ENCODE data around the gene EIF3I. TPM values are rescaled to one million over a fixed set of nuclear protein-coding genes. Genes with fewer than 3 reads are reported as not detected.

The EIF3I gene
- total and polyA plus RNA-seq, 10 of the 15 experiments (the other 5 are each of a cell fraction or from before 2014, with no cell fraction given), result 208 to 606 (median 352) TPM

DNA sequence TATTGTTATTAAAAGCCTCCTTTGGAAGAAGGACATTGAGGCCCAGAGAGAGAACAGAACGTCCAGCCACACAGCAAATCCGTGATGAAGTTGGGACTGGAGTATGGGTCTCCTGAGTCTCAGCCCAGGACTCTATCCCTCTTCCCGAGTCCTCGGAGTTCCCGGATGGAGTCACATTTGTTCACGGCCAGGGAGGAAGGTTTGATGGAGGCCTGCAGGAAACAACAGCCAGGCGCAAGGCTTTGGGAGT is 43.1 kb upstream of the EIF3I start (continued):
- TF ChIP-seq, protein P1, sequence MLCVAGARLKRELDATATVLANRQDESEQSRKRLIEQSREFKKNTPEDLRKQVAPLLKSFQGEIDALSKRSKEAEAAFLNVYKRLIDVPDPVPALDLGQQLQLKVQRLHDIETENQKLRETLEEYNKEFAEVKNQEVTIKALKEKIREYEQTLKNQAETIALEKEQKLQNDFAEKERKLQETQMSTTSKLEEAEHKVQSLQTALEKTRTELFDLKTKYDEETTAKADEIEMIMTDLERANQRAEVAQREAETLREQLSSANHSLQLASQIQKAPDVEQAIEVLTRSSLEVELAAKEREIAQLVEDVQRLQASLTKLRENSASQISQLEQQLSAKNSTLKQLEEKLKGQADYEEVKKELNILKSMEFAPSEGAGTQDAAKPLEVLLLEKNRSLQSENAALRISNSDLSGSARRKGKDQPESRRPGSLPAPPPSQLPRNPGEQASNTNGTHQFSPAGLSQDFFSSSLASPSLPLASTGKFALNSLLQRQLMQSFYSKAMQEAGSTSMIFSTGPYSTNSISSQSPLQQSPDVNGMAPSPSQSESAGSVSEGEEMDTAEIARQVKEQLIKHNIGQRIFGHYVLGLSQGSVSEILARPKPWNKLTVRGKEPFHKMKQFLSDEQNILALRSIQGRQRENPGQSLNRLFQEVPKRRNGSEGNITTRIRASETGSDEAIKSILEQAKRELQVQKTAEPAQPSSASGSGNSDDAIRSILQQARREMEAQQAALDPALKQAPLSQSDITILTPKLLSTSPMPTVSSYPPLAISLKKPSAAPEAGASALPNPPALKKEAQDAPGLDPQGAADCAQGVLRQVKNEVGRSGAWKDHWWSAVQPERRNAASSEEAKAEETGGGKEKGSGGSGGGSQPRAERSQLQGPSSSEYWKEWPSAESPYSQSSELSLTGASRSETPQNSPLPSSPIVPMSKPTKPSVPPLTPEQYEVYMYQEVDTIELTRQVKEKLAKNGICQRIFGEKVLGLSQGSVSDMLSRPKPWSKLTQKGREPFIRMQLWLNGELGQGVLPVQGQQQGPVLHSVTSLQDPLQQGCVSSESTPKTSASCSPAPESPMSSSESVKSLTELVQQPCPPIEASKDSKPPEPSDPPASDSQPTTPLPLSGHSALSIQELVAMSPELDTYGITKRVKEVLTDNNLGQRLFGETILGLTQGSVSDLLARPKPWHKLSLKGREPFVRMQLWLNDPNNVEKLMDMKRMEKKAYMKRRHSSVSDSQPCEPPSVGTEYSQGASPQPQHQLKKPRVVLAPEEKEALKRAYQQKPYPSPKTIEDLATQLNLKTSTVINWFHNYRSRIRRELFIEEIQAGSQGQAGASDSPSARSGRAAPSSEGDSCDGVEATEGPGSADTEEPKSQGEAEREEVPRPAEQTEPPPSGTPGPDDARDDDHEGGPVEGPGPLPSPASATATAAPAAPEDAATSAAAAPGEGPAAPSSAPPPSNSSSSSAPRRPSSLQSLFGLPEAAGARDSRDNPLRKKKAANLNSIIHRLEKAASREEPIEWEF (IDR thresholded peaks at IDR 0.05; ENCODE audit: insufficient replicate concordance, low read depth, low read length), result no peak

DNA sequence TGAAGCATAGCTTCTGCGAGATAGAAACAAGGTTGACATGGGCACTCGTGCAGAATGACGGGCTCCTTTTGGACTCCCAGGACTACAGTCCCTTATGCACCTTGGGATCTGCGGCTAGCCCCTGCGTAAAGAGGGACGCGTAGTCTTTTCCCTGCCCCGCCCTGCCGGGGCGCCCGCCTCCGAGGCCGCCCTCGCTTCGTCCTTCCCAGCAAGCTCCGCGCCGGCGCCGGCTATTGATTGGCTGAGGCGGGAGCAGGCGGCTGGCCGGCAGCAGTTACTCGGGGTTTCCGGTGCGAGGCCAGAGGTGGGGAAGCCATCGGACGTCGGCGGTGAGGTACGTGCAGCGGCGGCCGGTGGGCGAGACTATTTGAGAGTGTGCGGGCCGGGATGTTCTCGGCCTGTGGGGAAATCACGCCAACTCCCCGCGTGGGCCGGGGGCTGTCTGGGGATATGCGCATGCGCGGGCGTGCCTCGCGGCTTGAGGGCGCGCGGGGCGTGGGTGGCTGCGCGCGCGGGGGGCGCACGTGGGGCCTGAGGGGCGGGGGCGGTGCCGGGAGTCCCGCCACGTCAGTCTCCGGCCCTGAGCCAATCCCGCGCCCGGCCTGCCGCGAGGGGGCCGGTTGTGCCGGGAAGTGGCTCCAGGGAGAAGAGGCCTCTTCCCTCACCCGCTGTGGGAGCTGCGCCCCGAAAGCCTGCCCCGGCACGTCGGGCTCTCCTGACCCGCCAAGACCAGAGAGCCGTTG is 42.6 kb upstream of the EIF3I start, which contains the start of gene TXLNA:
TSS of gene TXLNA (plus strand) at position 233 of the 743 bp plus-strand sequence. CDS start 671 bp downstream, outside the sequence.
- H3K79me2 ChIP-seq (ENCODE audit: control insufficient read depth, insufficient read depth, low read length), result peaks cover 41% of the 10 kb centered on the region
- RAD21 ChIA-PET (ENCODE audit: unreplicated experiment), result interaction anchor here (1.1 to 3.9 kb wide), 10 partner anchors 18 to 215 kb away, joined by 3 to 22 read pairs (median 8); partner anchors contain the start of genes BSDC1, CCDC28B, KPNA6 and TMEM39B
- H3K27me3 ChIP-seq (replicated peaks in 1 of 2; ENCODE audit: control insufficient read depth in 2 of 2, insufficient read depth in 2 of 2, low read length in 1 of 2), result no peaks in the 10 kb centered on the region
- CTCF ChIA-PET, result interaction anchor here (0.9 to 4.2 kb wide), 6 partner anchors 21 to 137 kb away, joined by 3 to 16 read pairs (median 5); partner anchors contain the start of gene CCDC28B
- in situ Hi-C loops (cut with MboI) (no loop called here), intact Hi-C loops (cut with micrococcal nuclease; ENCODE audit: unreplicated experiment) (loop anchor here (2.0 kb wide), 1 partner anchor 21 kb away; the partner anchor contains the start of gene CCDC28B)
- H3K27ac ChIP-seq (ENCODE audit: control insufficient read depth, insufficient read depth), result peak within 1 kb of the TSS; percentile 85
- no TSS peak for BruUV-seq (replicated peaks)
- H2AFZ ChIP-seq (ENCODE audit: control insufficient read depth, low read depth, low read length), result peak within 1 kb of the TSS; percentile 83
- WGBS (ENCODE audit: insufficient coverage, insufficient replicate concordance, low lambda C conversion rate, missing lambda C conversion rate), result under 1% methylated on average over 57 of the region's 79 CpGs
- peaks cover 17% of the 10 kb centered on the region for H3K4me1 ChIP-seq (ENCODE audit: control insufficient read depth, insufficient read depth, low read length)
- peak within 1 kb of the TSS; percentile 89 for H3K4me3 ChIP-seq
- ATAC-seq (peak; percentile 93), FAIRE-seq (peak; percentile 95), DNase-seq (ENCODE audit: low read depth, low spot score) (peak; percentile 60)
- H3K9me3 ChIP-seq (replicated peaks; ENCODE audit: control insufficient read depth, insufficient read depth, low read length), result no peaks in the 10 kb centered on the region
- H3K9ac ChIP-seq (ENCODE audit: control insufficient read depth, insufficient read depth, low read length), result peak within 1 kb of the TSS; percentile 90
- H3K36me3 ChIP-seq (ENCODE audit: control insufficient read depth in 2 of 2, insufficient read depth in 2 of 2, low read length in 1 of 2), result peaks cover 4 to 12% of the 10 kb centered on the region in 2 experiments
- POLR2A ChIA-PET, result interaction anchor here (0.5 to 3.5 kb wide), 12 partner anchors 9 to 1047 kb away, joined by 3 to 25 read pairs (median 4); partner anchors contain the start of genes BSDC1, CCDC28B, KPNA6 and TMEM39B
- no peaks in the 10 kb centered on the region for H4K20me1 ChIP-seq (ENCODE audit: control insufficient read depth, insufficient read depth)
- peak within 1 kb of the TSS; percentile 100 for H3K4me2 ChIP-seq (ENCODE audit: control insufficient read depth, insufficient read depth)
- SMC1A ChIA-PET (ENCODE audit: uncharacterized antibody, unreplicated experiment), result interaction anchor here (1.2 to 4.0 kb wide), 10 partner anchors 11 to 136 kb away, joined by 3 to 26 read pairs (median 4); partner anchors contain the start of genes CCDC28B and KPNA6
- TF ChIP-seq CBX3 (IDR thresholded peaks at IDR 0.05; ENCODE audit: borderline replicate concordance, low read depth) (no peak), GATAD2B (conservative IDR thresholded peaks at IDR 0.05; ENCODE audit: low read depth) (peak; percentile 96), STAT3 (IDR thresholded peaks at IDR 0.05; ENCODE audit: low read depth, low read length) (no peak), MYC (IDR thresholded peaks at IDR 0.05; ENCODE audit: insufficient read depth, insufficient read length, insufficient replicate concordance, low read length, severe bottlenecking) (peak; percentile 96), NR2F1 (conservative IDR thresholded peaks at IDR 0.05) (peak; percentile 89), CREM (IDR thresholded peaks at IDR 0.05; ENCODE audit: low read depth) (peak; percentile 64; the same call in 1 of the 2 replicates), RCOR1 (conservative IDR thresholded peaks at IDR 0.05; ENCODE audit: low read depth, low read length) (0 out of 2 replicates have a peak, but pooled peaks have one; percentile 47), SRF (IDR thresholded peaks at IDR 0.05; ENCODE audit: low read depth in 2 of 2, low read length in 2 of 2) (no peak), ZNF24 (IDR thresholded peaks at IDR 0.05) (peak; percentile 30; the same call in 1 of the 2 replicates), TARDBP (IDR thresholded peaks at IDR 0.05; ENCODE audit: borderline replicate concordance) (no peak; the same call in 1 of the 2 replicates), MEF2A (IDR thresholded peaks at IDR 0.05; ENCODE audit: insufficient read depth, low read depth, low read length) (no peak), BRCA1 (IDR thresholded peaks at IDR 0.05; ENCODE audit: low read depth, low read length) (no peak), ZNF217 (IDR thresholded peaks at IDR 0.05) (no peak), CBFB (IDR thresholded peaks at IDR 0.05; ENCODE audit: low read depth) (peak; percentile 19)
- TF ChIP-seq, protein P2, sequence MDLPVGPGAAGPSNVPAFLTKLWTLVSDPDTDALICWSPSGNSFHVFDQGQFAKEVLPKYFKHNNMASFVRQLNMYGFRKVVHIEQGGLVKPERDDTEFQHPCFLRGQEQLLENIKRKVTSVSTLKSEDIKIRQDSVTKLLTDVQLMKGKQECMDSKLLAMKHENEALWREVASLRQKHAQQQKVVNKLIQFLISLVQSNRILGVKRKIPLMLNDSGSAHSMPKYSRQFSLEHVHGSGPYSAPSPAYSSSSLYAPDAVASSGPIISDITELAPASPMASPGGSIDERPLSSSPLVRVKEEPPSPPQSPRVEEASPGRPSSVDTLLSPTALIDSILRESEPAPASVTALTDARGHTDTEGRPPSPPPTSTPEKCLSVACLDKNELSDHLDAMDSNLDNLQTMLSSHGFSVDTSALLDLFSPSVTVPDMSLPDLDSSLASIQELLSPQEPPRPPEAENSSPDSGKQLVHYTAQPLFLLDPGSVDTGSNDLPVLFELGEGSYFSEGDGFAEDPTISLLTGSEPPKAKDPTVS (IDR thresholded peaks at IDR 0.05; ENCODE audit: low read depth, low read length), result 0 out of 2 replicates have a peak, but pooled peaks have one; percentile 32

Data from GM12878 (cell line).